Activated T-cell treated with anti-CD3 and anti-CD28 coated beads, Interleukin-2, amount 50 U/mL, for 24 hours (primary cell): ENCODE data around the gene MDH1.

Experiments used
- DNase-seq: peaks from one replicate; pipeline ENCODE4 v3.0.0-alpha.2; 2020
- H3K27ac Mint-ChIP-seq: 2 replicates; pipeline ENCODE4 v1.8.0; 2020; ENCODE audit warnings: mild to moderate bottlenecking, mixed read lengths
- H3K27me3 Mint-ChIP-seq: 2 replicates; pipeline ENCODE4 v1.8.0; 2020; ENCODE audit warnings: mixed read lengths
- H3K36me3 Mint-ChIP-seq: 2 replicates; pipeline ENCODE4 v1.8.0; 2020; ENCODE audit warnings: low read depth, mixed read lengths
- H3K4me1 Mint-ChIP-seq: 2 replicates; pipeline ENCODE4 v1.8.0; 2020; ENCODE audit warnings: low read depth, mixed read lengths
- H3K4me3 Mint-ChIP-seq: 2 replicates; pipeline ENCODE4 v1.8.0; 2020; ENCODE audit warnings: mild to moderate bottlenecking, moderate library complexity, mixed read lengths
- H3K9me3 Mint-ChIP-seq: 2 replicates; pipeline ENCODE4 v1.8.0; 2020; ENCODE audit warnings: mixed read lengths

The MDH1 gene

GRCh38 chr2:63632382-63632781, 43.6 kb downstream of the MDH1 start:
- H3K27ac Mint-ChIP-seq, result no peak overlapping the region
- H3K4me3 Mint-ChIP-seq, result no peak overlapping the region
- H3K4me1 Mint-ChIP-seq, result no peaks in the 10 kb centered on the region
- DNase-seq, result no peak
- peaks cover 40% of the 10 kb centered on the region for H3K9me3 Mint-ChIP-seq
- peaks cover 5% of the 10 kb centered on the region for H3K27me3 Mint-ChIP-seq
- H3K36me3 Mint-ChIP-seq, result no peaks in the 10 kb centered on the region

- H3K4me3 Mint-ChIP-seq, result no peak overlapping the region
- peaks cover 3% of the 10 kb centered on the region for H3K27me3 Mint-ChIP-seq
- no peak overlapping the region for H3K27ac Mint-ChIP-seq
- no peaks in the 10 kb centered on the region for H3K4me1 Mint-ChIP-seq
- DNase-seq, result no peak
- H3K9me3 Mint-ChIP-seq, result peaks cover 15% of the 10 kb centered on the region
- no peaks in the 10 kb centered on the region for H3K36me3 Mint-ChIP-seq
Measured at GRCh38 chr2:63639344-63639743, 50.6 kb downstream of the MDH1 start.

GRCh38 chr2:63642946-63643345, 54.2 kb downstream of the MDH1 start:
- no peaks in the 10 kb centered on the region for H3K4me1 Mint-ChIP-seq
- no peak for DNase-seq
- H3K27me3 Mint-ChIP-seq, result peaks cover 18% of the 10 kb centered on the region
- no peaks in the 10 kb centered on the region for H3K9me3 Mint-ChIP-seq
- no peak overlapping the region for H3K27ac Mint-ChIP-seq
- H3K4me3 Mint-ChIP-seq, result no peak overlapping the region
- no peaks in the 10 kb centered on the region for H3K36me3 Mint-ChIP-seq

GRCh38 chr2:63643486-63643885, 54.7 kb downstream of the MDH1 start:
- H3K4me1 Mint-ChIP-seq, result no peaks in the 10 kb centered on the region
- DNase-seq, result no peak
- no peaks in the 10 kb centered on the region for H3K36me3 Mint-ChIP-seq
- no peaks in the 10 kb centered on the region for H3K9me3 Mint-ChIP-seq
- H3K27me3 Mint-ChIP-seq, result peaks cover 18% of the 10 kb centered on the region
- no peak overlapping the region for H3K4me3 Mint-ChIP-seq
- no peak overlapping the region for H3K27ac Mint-ChIP-seq

GRCh38 chr2:63648632-63649031, 59.9 kb downstream of the MDH1 start:
- Mint-ChIP-seq H3K4me1 (no peaks in the 10 kb centered on the region), H3K27ac (no peak overlapping the region), H3K9me3 (no peaks in the 10 kb centered on the region), H3K4me3 (no peak overlapping the region), H3K36me3 (no peaks in the 10 kb centered on the region), H3K27me3 (peaks cover 37% of the 10 kb centered on the region)
- DNase-seq, result no peak

- no peaks in the 10 kb centered on the region for H3K36me3 Mint-ChIP-seq
- peaks cover 4% of the 10 kb centered on the region for H3K9me3 Mint-ChIP-seq
- no peak overlapping the region for H3K27ac Mint-ChIP-seq
- DNase-seq, result no peak
- H3K27me3 Mint-ChIP-seq, result peaks cover 33% of the 10 kb centered on the region
- peaks cover 4% of the 10 kb centered on the region for H3K4me1 Mint-ChIP-seq
- H3K4me3 Mint-ChIP-seq, result no peak overlapping the region
Measured at GRCh38 chr2:63649829-63650228, 61.1 kb downstream of the MDH1 start.

- Mint-ChIP-seq H3K27ac (no peak overlapping the region), H3K9me3 (peaks cover 4% of the 10 kb centered on the region), H3K27me3 (peaks cover 26% of the 10 kb centered on the region), H3K4me1 (peaks cover 8% of the 10 kb centered on the region), H3K4me3 (no peak overlapping the region), H3K36me3 (no peaks in the 10 kb centered on the region)
- no peak for DNase-seq
Measured at GRCh38 chr2:63650756-63651155, 62.0 kb downstream of the MDH1 start.

GRCh38 chr2:63651356-63651755, 62.6 kb downstream of the MDH1 start:
- H3K27ac Mint-ChIP-seq, result no peak overlapping the region
- H3K36me3 Mint-ChIP-seq, result no peaks in the 10 kb centered on the region
- H3K4me1 Mint-ChIP-seq, result peaks cover 8% of the 10 kb centered on the region
- peaks cover 4% of the 10 kb centered on the region for H3K9me3 Mint-ChIP-seq
- H3K4me3 Mint-ChIP-seq, result no peak overlapping the region
- peaks cover 29% of the 10 kb centered on the region for H3K27me3 Mint-ChIP-seq
- DNase-seq, result no peak

GRCh38 chr2:63651861-63652651, 63.3 kb downstream of the MDH1 start:
- Mint-ChIP-seq H3K4me1 (peaks cover 8% of the 10 kb centered on the region), H3K9me3 (peaks cover 4% of the 10 kb centered on the region), H3K27me3 (peaks cover 26% of the 10 kb centered on the region), H3K36me3 (no peaks in the 10 kb centered on the region), H3K4me3 (no peak overlapping the region), H3K27ac (no peak overlapping the region)
- DNase-seq, result no peak

- peaks cover 26% of the 10 kb centered on the region for H3K27me3 Mint-ChIP-seq
- H3K4me3 Mint-ChIP-seq, result no peak overlapping the region
- no peak overlapping the region for H3K27ac Mint-ChIP-seq
- H3K9me3 Mint-ChIP-seq, result peaks cover 4% of the 10 kb centered on the region
- H3K36me3 Mint-ChIP-seq, result no peaks in the 10 kb centered on the region
- DNase-seq, result no peak
- H3K4me1 Mint-ChIP-seq, result peaks cover 8% of the 10 kb centered on the region
Measured at GRCh38 chr2:63652652-63652985, 63.9 kb downstream of the MDH1 start.

- Mint-ChIP-seq H3K9me3 (peaks cover 4% of the 10 kb centered on the region), H3K36me3 (no peaks in the 10 kb centered on the region), H3K4me1 (peaks cover 8% of the 10 kb centered on the region), H3K4me3 (no peak overlapping the region), H3K27ac (no peak overlapping the region), H3K27me3 (peaks cover 22% of the 10 kb centered on the region)
- no peak for DNase-seq
Measured at GRCh38 chr2:63654959-63655358, 66.2 kb downstream of the MDH1 start.
